Right forelimb (tissue), 1 donor: Measurements from ENCODE around the gene PRDX2.
"Not testable (repeated sequence)": the region's sequence is repeated elsewhere in the genome, so short reads cannot be mapped to it uniquely, and the experiment has no call there.

Experiments
- DNase-seq: peaks from one replicate; pipeline ENCODE4 v3.0.0-alpha.2; 2018

Gene PRDX2

GRCh38 chr19:12825254-12826131 is 23.9 kb upstream of the PRDX2 start:
- no peak for DNase-seq

GRCh38 chr19:12821761-12822160 is 20.2 kb upstream of the PRDX2 start:
- DNase-seq = no peak

- DNase-seq = not testable (repeated sequence)
Observed at GRCh38 chr19:12817810-12818209, 16.2 kb upstream of the PRDX2 start.

- not testable (repeated sequence) for DNase-seq
Observed at GRCh38 chr19:12817188-12817587, 15.6 kb upstream of the PRDX2 start.

GRCh38 chr19:12815088-12815487 is 13.5 kb upstream of the PRDX2 start:
- no peak for DNase-seq

- DNase-seq = peak; percentile 93
Observed at GRCh38 chr19:12806242-12807081, 4.9 kb upstream of the PRDX2 start, which contains the start of gene RNASEH2A. Gene RNASEH2A (plus strand): TSS chr19:12806584. CDS start chr19:12806674, 90 bp downstream.

- DNase-seq = no peak
Observed at GRCh38 chr19:12804051-12804450, 2.5 kb upstream of the PRDX2 start.

GRCh38 chr19:12802267-12803106 is 887 bp upstream of the PRDX2 start:
- no peak for DNase-seq

GRCh38 chr19:12800923-12801465 is 606 bp downstream of the PRDX2 start:
- no peak for DNase-seq

- DNase-seq = no peak
Observed at GRCh38 chr19:12800466-12800770, 1.2 kb downstream of the PRDX2 start.

- DNase-seq = no peak
Observed at GRCh38 chr19:12799742-12800465, 1.7 kb downstream of the PRDX2 start.

- not testable (repeated sequence) for DNase-seq
Observed at GRCh38 chr19:12797607-12798006, 4.0 kb downstream of the PRDX2 start.

- no peak for DNase-seq
Observed at GRCh38 chr19:12797141-12797587, 4.4 kb downstream of the PRDX2 start.

GRCh38 chr19:12796146-12797071 is 5.2 kb downstream of the PRDX2 start:
- peak; percentile 86 for DNase-seq

GRCh38 chr19:12794971-12795381 is 6.6 kb downstream of the PRDX2 start:
- DNase-seq = no peak

GRCh38 chr19:12794196-12794941 is 7.2 kb downstream of the PRDX2 start:
- no peak for DNase-seq

- DNase-seq = peak; percentile 96
Observed at GRCh38 chr19:12793290-12794195, 8.1 kb downstream of the PRDX2 start.

- no peak for DNase-seq
Observed at GRCh38 chr19:12792853-12793289, 8.7 kb downstream of the PRDX2 start.
